Dermis blood vessel endothelial cell (primary cell): ENCODE data around the gene BPIFB3. TPM values are rescaled to one million over a fixed set of nuclear protein-coding genes. Genes with fewer than 3 reads are reported as not detected.
"Not testable (repeated sequence)": the region's sequence is repeated elsewhere in the genome, so short reads cannot be mapped to it uniquely, and the experiment has no call there.

ENCODE experiments used
- DNase-seq: peaks from one replicate; pipeline ENCODE4 v3.0.0; 2010
- total RNA-seq: library from RNA; depleted of rRNA; stranded (reverse); fragments of >200 nt; gene quantifications from 2 replicates; pipeline ENCODE4 v1.2.3, GENCODE V29; 2014

BPIFB3 gene
- total RNA-seq, 1 donor from 2014 or later, result not detected

DNA sequence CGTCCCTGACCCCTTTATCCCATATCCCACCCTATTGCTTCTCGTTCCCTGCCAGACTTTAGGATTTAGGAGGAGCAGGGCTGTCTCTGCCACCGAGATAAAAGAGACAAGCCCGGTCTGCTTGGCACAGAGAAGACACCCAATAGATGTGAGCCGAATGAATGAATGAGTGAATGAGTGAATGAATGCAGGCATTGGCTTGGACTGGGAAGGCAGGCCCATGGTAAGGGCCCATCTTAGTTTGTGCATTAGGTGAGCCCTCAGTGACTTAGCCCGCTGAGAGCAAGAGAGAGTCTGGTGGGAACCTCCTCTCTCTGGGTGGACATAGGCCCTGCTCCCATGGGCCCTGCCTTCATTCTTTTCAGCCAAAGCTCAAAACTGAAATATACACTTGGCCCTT is 23.1 kb upstream of the BPIFB3 start:
- no peak for DNase-seq

GRCh38 chr20:33031531-33031930 is 22.2 kb upstream of the BPIFB3 start, which contains the start of gene BPIFB6:
BPIFB6 (plus strand) TSS chr20:33031648; CDS start chr20:33031648, 0 bp downstream.
- no peak for DNase-seq

DNA sequence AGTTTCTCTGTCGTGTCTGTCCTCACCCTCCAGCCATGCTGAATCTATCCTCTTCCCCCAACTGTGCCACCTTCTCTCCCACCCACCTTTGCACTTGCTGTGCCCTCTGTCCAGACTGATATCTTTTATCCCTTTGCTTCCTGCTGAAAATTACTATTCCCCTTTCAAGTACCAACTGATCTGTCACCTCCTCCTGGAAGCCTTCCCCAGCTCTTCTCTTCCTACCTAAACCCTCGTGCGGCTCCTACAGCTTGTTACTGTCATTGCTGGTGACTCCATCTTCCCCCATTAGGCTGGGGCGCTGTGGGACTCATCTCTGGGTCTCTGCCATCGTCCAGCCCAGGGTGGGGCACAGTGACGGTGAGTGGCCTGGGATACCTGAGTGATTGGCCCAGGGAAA is 21.1 kb upstream of the BPIFB3 start:
- DNase-seq, result no peak

DNA sequence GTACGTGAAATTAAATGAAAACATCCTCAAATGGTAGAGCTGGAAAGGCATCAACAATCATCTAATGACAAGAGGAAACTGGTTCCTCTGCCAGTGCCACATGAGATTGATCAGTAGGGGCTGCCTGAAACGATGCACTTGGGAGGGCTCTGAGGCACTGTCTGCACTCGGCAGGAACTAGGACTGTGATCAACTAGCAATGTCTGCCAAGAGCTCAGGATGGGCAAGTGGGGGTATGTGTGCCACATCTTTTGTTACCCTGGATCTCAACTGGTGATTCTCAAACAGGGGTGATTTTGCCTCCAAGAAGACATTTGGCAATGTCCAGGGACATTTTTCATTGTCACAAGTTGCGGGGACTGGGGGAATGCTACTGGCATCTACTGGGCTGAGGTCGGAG is 20.3 kb upstream of the BPIFB3 start:
- no peak for DNase-seq

DNA sequence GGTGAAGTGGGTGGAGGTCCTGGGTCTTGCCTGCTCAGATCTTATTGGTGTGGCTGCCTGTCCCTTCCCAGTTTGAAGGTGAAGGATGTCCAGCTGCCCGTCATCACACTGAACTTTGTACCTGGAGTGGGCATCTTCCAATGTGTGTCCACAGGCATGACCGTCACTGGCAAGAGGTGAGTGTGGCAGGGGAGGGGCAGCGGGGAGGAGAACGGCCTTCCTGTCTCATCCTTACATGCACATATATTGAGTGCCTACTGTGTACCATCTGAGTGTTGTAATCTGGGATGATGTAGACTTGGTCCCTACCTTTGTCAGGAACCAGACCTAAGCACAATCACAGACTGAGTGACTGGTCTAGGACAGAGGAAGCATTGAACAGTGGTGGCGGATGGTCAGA is 19.6 kb upstream of the BPIFB3 start:
- no peak for DNase-seq

GRCh38 chr20:33034901-33035492 is 18.7 kb upstream of the BPIFB3 start:
- no peak for DNase-seq

GRCh38 chr20:33037456-33037855 is 16.2 kb upstream of the BPIFB3 start:
- DNase-seq, result no peak

GRCh38 chr20:33038243-33038642 is 15.5 kb upstream of the BPIFB3 start:
- no peak for DNase-seq

DNA sequence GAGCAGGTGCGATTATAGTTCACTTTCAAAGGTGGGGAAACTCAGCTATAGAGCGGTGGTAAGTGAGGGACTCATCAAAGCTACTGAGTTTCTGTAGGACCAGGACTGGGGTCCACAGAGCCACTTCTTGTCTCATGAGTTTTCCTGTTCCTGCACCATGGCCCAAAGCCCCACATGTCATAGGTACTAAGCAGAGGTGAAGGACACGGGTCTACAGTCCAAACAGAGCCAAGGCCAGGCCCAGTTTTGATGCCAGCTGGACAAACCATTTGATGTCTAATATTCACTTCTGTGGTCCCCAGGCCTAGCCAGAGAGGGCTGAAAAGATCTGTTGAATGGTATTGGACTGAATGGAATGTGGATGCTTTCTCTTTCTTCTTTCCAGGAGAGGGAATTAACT is 11.3 kb upstream of the BPIFB3 start:
- no peak for DNase-seq

DNA sequence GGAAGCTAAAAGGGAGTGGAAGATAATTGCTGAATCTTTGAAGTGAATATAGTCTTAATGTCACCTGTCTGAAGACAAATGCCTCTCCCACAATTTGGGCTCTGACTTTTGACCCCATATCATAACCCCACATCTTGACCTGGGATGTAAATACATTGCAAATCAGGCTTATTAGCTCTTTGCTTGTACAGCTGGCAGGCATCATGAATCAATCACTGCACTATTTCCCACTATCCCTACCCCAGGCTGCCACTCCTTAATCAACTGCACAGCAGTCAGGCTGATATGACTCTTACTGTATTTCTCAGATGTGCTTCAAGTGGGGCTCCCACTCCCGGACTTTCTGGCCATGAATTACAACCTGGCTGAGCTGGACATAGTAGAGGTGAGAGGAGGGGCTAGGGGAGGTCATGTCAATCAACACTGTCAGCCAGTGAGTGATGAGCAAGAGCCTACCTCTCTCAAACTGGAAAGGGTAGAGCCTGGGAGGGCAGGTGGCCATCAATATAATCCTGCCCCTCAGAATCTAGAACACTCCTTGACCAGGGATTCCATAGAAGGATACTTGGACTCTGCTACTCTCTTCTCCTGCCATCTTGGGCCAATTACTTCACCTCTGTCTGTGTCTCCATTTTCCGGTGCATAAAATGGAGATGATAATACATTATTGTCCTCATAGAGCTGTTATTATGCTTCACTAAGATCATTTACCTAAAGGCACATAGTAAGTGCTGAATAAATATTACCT is 10.5 kb upstream of the BPIFB3 start:
- DNase-seq, result no peak

DNA sequence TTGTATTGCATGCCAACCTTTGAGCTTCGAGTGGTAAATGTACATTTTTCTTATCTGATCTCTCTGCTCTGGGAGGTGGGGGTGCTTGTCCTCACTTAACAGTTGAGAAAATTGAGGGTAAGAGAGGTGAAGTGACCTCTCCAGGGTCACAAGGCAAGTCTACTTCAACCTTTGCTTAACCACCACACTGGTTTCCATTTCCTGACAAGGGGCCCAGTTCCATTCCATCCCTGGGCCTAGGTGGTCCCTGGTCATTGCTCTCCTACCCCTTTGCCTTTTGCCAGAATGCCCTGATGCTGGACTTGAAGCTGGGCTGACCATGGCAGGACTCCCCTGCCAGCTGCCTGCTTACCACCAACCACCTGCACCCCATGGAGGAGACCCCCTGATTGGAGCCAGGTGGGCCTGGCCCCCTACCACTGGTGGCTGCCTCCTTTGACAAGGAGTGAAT is 9.9 kb upstream of the BPIFB3 start:
- DNase-seq, result no peak

DNA sequence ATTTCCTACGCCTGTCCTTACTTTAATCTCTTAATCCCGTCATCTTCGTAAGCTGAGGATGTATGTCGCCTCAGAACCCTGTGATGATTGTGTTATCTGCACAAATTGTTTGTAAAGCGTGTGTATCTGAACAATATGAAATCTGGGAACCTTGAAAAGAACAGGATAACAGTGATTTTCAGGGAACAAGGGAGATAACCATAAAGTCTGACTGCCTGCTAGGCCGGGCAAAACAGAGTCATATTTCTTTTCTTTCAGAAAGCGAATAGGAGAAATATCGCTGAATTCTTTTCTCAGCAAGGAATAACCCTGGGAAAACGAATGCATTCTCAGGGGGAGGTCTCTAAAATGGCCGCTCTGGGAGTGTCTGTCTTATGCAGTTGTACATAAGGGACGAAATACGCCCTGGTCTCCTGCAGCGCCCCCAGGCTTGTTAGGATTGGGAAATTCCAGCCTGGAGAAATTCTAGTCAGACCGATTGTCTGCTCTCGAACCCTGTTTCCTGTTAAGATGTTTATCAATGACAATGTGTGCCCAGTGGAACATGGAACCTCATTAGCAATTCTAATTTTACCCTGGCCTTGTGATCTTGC is 8.5 kb upstream of the BPIFB3 start:
- not testable (repeated sequence) for DNase-seq

GRCh38 chr20:33046412-33046811 is 7.3 kb upstream of the BPIFB3 start:
- no peak for DNase-seq

DNA sequence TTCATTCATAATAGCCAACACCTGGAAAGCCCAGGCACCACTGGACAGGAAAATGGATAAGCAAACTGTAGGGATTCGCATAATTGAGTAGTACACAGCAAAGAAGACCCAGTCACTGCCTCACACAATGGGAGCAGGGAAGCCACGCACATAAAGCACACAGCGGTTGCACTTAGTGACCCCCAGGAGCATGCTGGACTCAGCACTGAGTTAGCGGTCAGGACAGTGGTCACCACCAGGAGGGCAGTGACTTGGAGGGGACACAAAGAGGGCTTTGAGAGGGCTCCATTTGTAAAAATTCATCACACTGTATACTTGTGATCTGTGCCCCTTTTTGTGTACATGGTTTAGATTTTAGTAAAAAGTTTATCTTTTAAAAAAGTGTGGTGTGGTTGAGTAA is 2.4 kb upstream of the BPIFB3 start:
- DNase-seq, result no peak

GRCh38 chr20:33054381-33054780 is 678 bp downstream of the BPIFB3 start:
- no peak for DNase-seq

GRCh38 chr20:33054791-33055190 is 1.1 kb downstream of the BPIFB3 start:
- DNase-seq, result no peak

DNA sequence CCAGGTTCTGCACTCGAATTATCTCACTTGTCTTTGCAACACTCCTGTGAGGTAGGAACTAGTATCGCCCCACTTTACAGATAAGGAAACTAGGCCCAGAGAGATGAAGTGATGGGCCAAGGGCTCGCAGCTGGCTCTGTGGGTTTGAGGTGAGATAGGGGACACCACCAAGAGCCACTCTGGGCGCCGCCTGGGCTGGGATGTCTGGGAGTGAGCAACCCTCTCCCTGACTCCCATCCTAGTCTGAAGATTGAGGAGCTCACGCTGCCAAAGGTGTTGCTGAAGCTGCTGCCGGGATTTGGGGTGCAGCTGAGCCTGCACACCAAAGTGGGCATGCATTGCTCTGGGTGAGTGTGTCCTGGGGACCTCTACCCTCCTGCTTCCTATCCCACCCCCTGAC is 5.4 kb downstream of the BPIFB3 start:
- no peak for DNase-seq

DNA sequence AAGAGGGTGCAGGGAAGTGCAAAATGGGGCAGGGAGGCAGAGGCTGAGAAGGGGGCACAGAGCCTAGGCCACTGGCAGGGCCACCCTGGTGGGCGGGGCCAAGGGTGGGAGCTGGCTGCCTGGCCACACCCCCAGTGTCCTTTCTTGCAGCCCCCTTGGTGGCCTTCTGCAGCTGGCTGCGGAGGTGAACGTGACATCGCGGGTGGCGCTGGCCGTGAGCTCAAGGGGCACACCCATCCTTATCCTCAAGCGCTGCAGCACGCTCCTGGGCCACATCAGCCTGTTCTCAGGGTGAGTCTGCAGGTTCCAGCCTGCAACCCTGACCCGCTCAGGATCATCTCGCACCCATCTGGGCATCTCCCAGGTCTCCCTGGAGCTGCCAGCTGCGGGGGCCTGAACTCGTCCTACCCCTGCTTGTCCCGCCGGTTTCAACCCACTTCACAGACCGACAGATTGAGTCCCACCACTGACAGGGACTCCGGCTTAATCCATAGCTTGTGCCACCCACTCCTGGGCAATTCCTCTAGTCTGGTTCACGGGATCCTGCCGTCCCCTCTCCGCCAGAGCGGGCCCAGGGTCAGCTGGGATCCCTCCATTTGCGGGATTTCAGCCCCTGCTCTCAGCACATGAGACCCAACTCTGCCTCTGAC is 6.2 kb downstream of the BPIFB3 start:
- no peak for DNase-seq

DNA sequence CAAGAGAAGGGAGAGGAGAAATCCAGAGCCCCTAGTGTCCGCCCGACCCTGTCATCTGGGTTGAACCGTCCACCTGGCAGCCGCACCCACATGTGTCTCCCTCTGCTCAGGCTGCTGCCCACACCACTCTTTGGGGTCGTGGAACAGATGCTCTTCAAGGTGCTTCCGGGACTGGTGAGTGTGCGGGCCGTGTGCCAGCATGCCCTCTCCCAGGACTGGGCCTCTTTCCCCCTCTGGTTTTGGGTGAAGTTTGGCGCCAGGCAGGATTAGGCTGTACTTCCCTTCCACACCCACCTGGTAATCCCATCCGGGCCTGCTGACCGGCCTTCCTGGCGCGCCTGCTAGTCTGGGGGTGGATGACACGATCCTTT is 7.9 kb downstream of the BPIFB3 start:
- DNase-seq, result no peak

- DNase-seq, result no peak
Observed at GRCh38 chr20:33062105-33062824, 8.6 kb downstream of the BPIFB3 start.

- no peak for DNase-seq
Observed at GRCh38 chr20:33062825-33063149, 9.1 kb downstream of the BPIFB3 start.

- DNase-seq, result no peak
Observed at GRCh38 chr20:33063271-33063670, 9.6 kb downstream of the BPIFB3 start.
